GM19328 (cell line): ENCODE results near the gene YBX2.

Experiments used
- ATAC-seq: cut with Tn5 transposase; IDR thresholded peaks from one replicate; pipeline ENCODE4 v1.9.1; 2021; ENCODE audit warnings: mild to moderate bottlenecking, moderate library complexity; ENCODE audit not compliant: unreplicated experiment

The YBX2 gene

GRCh38 chr17:7306911-7307685, 12.7 kb upstream of the YBX2 start, which contains the start of gene EIF5A:
EIF5A (plus strand) TSS chr17:7307628; CDS start chr17:7309636, 2,008 bp downstream.
- ATAC-seq: peak; percentile 72

DNA sequence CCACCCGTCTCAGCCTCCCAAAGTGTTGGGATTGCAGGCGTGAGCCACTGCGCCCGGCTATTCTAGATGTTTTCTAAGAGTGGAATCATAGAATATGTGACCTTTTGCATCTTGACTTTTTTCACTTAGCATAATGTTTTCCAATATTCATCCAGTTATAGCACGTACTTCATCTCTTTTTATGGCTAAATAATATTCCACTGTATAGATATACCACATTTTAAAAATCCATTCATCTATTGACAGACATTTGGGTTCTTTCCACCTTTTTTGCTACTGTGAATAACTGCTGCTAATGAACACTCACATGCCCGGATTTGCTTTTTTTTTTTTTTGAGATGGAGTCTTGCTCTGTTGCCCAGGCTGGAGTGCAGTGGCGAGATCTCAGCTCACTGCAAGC, 9.7 kb upstream of the YBX2 start:
- no peak for ATAC-seq

DNA sequence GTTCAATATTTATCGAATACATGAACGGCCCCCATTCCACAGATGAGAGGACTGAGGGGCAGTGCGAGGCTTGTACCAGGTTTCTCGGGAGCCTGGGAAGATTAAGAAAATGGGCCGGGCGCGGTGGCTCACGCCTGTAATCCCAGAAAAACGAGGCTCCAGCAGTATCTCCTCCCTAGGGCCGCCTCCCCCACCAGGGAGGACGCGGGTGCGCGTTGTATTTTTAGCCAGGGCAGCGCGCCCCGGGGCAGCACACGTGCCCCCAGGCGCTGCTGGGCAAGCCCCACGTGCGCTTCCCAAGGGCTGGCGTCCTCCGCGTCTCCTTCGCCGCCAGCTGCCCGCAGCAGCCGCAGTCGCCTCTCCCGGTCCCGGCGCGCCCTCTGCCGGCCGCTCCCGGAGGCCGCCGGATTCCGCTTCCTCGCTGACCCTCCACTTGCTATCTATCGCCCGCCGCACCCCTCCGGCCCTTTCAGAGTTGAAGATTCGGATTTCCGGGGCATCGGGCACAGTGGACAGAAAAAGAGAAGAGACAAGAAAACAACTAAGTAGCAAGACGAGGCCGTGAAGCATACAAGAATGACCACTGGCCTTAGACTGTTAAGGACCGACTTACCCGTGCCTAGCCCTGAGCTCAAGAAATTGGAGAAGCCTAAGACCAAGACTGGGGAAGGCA, 1.9 kb upstream of the YBX2 start:
- ATAC-seq: no peak

- ATAC-seq: no peak
Observed at GRCh38 chr17:7295230-7296180, 1.1 kb upstream of the YBX2 start.

DNA sequence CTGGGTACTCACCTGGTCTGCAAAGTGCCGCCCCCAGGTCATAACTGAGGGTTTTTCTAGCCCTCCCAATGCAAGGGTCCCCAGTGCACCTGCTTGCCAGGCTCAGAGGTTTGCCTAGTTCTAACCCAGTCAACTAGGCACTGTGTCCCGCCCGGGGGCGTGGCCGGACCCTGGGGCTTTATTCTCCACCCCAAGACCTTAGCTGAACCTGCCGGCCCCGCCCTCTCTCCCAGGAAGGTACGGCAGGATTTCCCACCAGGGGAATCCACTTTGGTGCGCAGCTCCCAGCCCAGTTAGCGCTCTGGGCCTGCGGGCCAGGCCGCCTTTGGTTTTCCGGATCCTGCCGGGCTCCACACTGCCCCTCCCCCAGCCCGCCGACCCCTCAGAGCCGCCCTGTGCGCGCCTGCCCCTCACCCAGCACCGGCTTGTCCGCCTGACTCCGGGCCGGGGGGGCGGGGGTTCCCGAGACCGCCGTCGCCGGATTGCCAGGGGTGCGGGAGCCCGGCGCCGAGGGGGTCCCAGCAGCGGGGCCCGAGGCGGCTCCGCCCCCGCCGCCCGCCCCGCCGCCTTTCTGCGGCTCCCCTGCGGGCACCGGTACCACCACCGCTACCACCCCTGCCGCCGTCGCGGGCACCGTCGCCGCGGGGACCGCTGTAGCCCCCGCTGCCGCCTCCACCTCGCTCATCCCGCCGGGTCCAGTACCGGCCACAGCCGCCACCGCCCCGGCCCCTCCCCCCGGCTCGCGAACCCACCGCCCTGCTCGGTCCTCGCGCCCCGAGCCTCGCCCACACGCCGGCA, 424 bp downstream of the YBX2 start:
- ATAC-seq: no peak

- ATAC-seq: no peak
Observed at GRCh38 chr17:7293159-7293558, 1.3 kb downstream of the YBX2 start.

- no peak for ATAC-seq
Observed at GRCh38 chr17:7292729-7293128, 1.7 kb downstream of the YBX2 start.

DNA sequence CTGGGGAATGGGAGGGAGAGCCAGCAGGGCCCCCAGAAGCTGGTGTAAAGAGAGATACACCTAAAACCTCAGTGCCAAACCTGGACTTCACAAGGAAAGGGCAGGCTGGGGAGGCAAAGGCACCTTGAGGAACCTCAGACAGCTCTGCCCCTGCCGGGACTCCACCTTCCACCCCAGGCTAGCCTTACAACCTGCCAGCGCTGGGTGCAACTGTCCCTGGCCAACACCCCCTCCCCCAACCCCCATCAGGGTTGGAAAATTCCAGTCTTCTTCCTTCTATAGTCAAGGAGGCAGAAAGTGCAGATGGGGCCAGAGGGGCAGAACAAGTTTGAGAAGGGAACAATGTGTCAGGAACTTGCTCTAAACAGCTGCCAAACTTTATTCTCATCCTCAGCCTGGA, 2.2 kb downstream of the YBX2 start:
- no peak for ATAC-seq

DNA sequence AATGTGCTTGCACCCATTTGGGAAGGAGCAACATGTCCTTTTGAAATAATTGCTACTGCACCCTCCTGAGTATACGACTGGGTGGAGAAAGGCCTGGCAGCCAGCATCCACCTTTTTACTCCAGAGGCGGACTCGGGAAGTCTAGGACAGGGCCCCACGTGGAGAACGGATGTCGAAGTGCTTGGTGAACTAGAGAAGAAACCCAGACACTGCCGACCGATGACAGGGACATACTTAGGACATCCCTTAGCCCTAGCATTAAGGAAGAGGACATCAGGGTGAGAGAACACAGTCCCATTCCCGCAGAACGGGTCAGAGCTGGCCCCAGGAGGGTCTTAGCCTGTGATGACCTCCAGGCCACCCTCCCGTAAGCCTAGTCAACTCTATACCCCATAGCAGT, 3.8 kb downstream of the YBX2 start:
- no peak for ATAC-seq

- no peak for ATAC-seq
Observed at GRCh38 chr17:7290166-7290565, 4.3 kb downstream of the YBX2 start.

DNA sequence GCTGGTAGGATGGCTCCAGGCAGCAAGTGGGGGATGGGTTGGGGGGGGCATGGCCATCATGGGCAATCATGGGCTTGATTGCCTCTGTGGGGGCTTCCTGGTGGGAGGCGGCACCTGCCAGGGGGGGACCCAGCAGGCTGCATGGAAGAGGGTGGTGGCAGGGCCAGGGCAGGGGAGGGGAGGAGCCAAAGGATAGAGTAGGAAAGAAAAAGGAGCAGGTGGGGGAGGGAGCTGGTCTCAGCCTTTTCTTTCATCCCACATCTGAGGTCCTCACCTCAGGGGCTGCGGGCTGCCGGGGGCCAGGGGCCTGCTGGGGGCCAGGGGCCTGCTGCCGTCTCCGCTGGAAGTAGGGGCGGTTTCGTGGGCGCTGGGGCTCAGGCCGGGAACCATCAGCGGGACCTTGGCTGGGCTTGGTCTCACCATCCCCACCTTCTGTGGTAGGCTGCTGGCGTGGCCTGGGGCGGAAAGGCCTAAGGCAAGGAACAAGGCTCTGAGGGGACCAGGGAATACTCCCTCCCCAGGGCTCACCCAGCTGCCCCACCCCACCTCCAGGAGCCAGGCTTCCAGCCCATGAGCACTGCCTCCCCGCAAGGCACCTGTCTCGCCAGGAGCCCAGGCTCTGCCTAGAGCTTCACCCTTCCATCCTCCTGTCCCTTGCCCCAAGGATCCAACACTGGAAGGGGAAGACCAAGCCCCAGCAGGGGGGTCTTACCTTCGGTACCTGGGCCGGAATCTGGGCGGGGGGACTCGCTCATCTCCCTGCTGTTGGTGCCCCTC, 5.0 kb downstream of the YBX2 start:
- no peak for ATAC-seq

DNA sequence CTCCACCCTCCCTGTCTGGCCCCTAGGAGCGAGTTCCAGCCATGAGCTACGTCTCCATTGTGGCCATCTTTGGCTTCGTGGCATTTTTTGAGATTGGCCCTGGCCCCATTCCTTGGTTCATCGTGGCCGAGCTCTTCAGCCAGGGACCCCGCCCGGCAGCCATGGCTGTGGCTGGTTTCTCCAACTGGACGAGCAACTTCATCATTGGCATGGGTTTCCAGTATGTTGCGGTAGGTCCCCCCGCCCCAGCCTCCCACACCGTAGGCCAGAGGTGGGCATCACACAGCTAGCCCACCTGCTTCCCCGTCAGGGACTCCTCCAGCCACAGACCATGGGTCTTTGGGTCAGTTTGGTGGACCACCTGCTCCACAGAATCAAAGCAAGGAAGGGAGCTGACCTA, 8.8 kb downstream of the YBX2 start:
- no peak for ATAC-seq

- no peak for ATAC-seq
Observed at GRCh38 chr17:7284911-7285310, 9.5 kb downstream of the YBX2 start.

- no peak for ATAC-seq
Observed at GRCh38 chr17:7283471-7284216, 10.8 kb downstream of the YBX2 start.

DNA sequence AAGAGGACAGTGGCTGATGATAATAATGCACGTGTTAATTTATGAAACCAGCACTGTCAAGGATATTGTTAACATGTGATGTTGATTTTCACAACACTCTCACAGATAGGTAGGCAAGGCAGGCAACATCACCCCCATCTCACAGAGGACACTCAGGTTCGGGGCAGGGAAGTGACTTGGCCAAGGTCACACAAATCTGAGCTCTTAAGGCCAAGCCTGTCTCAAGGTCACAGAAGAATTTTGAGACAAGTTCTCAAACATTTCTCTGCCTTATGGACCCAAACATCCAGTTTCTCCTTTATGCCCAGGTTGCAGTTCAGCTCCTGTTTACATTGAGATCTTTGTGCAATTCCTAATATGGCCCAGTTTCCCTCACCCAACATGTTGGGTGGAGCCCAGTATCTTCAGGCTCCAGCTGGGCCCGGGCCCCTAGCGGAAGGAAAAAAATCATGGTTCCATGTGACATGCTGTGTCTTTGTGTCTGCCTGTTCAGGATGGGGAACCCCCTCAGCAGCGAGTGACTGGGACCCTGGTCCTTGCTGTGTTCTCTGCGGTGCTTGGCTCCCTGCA, 11.6 kb downstream of the YBX2 start:
- no peak for ATAC-seq

DNA sequence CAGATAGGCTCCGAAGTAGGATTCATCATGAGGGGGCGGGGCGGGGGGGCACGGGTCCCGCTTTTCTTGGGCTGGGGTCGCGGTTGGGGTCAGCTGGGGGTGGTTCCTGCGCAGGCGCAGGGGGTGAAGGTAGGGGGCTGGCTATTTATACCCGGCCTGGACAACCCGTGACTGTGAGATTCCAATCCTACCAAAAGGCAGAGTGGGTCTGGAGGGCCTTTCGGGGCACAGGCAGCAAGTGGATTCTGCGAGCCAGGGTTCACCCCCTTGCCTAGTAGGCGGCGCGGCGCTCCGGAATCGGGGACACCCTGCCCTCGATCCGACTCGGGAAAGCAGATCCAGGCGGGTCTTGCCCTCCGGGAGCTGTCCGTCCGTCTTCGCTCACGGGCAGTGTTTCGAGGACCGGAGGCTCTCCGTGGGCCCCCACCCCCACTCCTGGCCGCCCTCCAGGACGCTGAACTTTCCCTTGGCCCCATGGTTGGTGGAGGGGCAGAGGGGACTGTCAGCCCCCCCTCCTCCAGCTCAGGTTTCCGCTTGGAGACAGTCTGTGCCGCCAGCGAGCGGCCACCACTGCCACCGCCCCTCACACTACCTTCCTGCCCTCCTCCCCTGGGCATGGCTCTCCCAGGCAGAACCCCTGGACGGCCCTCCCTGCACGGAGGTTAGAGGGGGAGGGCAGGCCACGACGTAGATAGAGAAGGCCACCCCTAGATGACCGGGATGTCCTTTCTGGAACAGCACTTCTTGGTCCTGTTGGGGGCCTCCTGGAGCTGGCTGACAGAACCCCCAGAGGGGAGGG, 12.3 kb downstream of the YBX2 start:
- ATAC-seq: no peak

GRCh38 chr17:7281074-7281952, 13.1 kb downstream of the YBX2 start, which contains the start of gene SLC2A4:
SLC2A4 (plus strand) TSS chr17:7281718; CDS start chr17:7281935, 217 bp downstream.
- ATAC-seq: no peak
